GM19438 (cell line): ENCODE data around the gene FSD1.
"Not testable (repeated sequence)": the region's sequence is repeated elsewhere in the genome, so short reads cannot be mapped to it uniquely, and the experiment has no call there.

Experiments
- ATAC-seq: cut with Tn5 transposase; IDR thresholded peaks from one replicate; pipeline ENCODE4 v1.9.1; 2021; ENCODE audit warnings: low read depth; ENCODE audit not compliant: unreplicated experiment

FSD1 gene

DNA sequence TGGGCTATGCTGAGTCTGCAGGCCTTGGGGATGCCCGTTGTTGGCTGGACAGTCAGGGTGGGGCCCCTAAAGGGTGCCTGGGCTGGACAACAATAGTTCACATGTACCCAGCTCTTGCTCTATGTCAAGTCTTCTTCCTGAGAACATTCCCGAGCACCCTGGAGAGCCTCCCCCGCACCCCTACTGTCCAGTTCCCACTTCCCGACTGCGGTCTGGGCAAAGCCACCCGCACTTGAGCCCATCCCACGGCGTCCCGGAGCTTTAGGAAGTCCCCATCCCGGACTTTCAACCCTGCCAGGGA, 37.9 kb downstream of the FSD1 start:
- no peak for ATAC-seq

DNA sequence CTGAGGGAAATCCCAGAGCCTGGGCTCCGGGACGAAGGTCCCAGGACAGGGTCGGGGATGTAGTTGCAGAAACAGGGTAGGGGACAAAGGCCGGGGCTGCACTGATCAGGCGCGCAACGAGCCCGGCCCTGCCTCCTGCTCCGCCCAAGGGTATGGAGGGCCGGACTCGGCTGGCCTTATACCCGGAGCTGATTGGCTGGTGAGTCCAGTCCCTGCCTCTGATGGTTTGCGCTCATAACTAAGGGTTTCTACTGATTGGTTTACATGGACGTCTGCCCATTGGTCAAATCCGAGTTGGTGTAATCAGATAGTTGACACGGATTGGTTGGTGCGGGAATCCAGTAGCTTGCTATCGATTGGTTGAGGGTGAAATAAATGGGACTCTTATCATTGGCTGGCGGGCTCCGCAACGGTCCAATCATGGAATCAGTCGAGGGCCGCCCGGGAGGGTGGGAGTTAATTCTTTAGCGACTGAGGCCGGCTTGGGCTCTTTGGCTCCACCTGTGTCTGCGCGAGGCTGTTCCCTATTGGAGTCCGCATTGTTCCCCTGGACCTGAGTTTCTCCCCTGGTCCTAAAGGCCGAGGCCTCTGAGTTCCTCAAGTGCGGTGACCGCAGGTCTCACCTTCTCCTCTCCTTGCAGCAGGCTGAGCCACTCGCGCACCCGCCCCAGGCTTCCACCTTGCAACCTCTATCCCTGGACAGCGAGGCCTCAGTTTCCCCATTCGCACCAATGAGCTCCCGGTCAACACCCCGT, 38.4 kb downstream of the FSD1 start:
- ATAC-seq: peak; percentile 88

DNA sequence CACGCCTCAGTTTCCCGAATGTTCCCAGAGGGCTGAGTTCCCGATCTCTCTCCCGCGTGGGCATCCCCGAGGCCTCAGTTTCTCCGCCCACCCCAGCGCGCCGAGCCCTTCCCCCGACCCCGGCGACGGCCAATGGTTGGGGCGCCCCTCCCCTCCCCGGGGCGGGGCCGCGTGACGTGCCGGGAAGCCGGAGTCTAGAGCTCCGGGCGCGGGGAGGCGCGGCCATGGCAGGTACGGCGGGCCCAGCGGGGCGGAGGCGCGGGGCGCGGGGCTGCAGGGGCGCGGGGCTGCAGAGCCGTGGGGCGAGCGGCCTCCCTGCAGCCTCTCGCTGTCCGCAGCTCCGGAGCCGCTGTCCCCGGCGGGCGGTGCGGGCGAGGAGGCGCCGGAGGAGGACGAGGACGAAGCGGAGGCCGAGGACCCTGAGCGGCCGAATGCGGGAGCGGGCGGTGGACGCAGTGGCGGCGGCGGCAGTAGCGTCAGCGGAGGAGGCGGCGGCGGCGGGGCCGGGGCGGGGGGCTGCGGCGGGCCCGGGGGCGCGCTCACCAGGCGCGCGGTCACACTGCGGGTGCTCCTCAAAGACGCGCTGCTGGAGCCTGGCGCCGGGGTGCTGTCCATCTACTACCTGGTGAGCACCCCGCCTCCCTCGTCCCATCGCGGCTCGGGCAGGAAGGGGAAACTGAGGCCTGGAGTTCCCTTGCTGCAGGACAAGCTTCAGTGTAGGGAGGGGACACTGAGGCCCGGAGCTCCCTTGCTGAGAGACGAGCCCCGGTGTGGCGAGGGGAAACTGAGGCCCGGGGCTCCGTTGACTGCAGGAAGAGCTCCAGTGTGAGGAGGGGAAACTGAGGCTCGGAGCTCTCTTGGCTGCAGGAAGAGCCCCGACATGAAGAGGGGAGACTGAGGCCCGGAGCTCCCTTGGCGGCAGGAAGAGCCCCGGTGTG, 39.2 kb downstream of the FSD1 start, which contains the start of gene MPND:
TSS of gene MPND (plus strand) at position 193 of the 938 bp plus-strand sequence. CDS start at position 225, 32 bp downstream.
- peak; percentile 37 for ATAC-seq

DNA sequence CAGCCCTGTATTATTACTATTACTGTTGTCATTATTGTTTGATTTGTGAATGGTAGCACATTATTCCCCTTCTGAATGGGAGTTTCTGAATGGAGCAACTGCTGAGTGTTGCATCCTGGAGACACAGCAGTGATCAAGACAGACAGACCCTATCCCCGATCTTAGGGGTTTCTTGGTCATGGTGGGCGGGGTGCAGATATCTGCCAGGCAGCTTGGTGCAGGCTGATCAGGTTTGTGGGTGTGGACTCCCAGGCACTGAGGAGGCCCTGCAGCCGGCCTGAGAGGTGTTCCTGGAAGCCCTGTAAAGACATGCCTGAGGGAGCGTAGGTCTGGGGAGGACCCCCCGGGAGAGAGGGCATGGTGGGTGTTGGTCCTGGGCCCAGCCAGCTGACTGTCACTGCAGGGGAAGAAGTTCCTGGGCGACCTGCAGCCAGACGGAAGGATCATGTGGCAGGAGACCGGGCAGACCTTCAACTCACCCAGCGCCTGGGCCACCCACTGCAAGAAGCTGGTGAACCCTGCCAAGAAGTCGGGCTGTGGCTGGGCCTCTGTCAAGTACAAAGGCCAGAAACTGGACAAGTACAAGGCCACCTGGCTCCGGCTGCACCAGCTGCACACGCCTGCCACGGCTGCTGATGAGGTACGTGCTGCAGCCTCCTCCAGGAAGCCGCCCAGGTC, 41.1 kb downstream of the FSD1 start:
- no peak for ATAC-seq

DNA sequence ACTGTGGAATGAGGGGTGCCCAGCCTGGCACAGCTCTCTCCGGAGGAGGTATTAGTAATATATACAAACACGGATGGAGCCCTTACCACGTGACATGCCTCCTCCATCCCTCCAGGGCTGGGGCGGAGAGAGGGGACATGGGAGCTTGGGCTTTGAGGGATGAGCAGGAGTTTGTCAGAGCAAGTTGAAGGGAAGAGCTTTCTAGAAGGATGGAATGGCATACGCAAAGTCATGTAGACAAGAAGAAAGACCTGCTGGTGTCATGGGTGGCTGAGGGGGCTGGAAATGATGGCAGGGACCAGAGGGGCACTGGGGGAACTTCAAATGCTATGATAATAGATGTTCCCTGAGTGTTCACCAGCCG, 41.6 kb downstream of the FSD1 start:
- no peak for ATAC-seq

DNA sequence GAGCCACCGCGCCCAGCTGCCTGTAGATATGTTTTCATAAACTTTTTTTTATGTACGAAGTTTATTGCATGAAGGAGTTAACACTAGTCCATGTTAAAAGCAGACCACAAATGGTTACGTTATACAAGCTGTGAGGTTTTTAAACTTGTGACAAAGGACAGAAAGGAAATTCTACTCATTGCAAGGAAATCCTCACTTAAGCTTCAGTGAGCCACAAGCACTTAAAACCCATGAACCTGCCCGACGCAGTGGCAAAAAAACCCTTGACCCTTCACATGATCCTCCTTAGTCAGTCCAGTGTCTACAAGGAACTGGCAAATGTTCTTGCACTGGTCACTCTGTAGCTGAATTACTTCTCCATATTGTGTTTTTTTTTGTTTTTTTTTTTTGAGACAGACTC, 43.1 kb downstream of the FSD1 start:
- no peak for ATAC-seq

DNA sequence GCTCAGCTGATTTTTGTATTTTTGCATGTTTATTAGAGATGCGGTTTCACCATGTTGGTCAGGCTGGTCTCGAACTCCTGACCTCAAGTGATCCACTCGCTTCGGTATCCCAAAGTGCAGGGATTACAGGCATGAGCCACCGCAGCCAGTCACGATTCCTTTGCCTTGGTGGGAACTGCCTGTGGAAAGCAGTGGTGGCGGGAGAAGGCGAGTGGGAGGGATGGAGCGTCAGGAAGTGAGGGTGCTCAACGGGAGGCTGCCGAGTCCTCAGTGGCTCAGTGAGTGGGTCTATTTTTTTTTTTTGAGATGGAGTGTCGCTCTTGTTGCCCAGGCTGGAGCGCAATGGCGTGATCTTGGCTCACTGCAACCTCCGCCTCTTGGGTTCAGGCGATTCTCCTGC, 44.8 kb downstream of the FSD1 start:
- ATAC-seq: not testable (repeated sequence)

DNA sequence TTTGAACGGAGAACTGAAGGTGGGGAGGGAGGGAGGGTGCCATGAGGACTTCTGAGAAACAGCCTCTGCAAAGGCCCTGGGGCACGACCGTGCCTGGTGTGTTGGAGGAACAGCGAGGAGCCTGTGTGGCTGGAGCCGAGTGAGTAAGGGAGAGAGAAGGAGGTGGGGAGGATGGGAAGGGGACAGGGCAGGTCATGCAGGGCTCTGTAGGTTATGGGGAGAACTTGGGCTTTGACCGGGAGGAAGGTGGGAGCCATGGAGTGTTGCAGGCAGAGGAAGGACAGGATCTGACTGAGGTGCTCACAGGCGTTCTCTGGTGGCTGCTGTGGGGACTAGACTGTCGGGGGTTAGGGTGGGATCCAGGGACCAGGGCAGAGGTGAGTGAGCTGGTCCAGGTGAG, 45.7 kb downstream of the FSD1 start:
- ATAC-seq: no peak

DNA sequence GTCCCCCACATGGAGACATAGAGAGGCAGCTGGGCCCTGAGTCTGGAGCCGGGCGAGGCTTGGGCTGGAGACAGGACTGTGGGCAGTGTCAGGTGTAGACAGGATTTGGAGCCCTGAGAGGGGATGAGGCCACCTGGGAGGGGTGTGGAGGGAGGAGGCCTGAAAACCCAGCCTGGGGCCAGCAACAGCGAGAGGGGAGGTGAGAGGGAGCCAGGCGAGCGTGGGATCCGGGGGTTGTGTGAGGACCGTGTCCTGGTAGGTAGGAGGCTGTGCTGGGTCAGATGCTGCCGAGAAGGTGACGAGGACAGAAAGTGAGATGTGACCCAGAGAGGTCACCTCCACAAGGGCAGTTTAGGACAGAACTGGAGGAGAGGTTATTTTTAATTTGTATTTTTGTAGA, 46.3 kb downstream of the FSD1 start:
- ATAC-seq: no peak

DNA sequence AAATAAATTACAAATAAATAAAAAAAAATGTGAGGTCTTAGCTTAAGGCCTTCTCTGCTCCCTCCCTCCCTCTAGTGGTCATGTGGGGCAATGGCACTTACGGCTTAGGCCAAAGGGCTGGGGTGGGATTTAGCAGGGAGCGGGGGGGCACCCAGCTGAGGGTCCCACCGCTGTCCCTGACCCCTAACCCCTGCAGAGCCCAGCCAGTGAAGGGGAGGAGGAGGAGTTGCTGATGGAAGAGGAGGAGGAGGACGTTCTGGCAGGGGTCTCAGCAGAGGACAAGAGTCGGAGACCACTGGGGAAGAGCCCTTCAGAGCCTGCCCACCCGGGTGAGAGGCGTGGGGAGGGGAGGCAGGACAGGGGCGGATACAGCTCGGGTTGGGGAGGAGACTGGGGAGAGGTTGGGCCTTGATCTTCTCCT, 48.3 kb downstream of the FSD1 start:
- ATAC-seq: no peak

DNA sequence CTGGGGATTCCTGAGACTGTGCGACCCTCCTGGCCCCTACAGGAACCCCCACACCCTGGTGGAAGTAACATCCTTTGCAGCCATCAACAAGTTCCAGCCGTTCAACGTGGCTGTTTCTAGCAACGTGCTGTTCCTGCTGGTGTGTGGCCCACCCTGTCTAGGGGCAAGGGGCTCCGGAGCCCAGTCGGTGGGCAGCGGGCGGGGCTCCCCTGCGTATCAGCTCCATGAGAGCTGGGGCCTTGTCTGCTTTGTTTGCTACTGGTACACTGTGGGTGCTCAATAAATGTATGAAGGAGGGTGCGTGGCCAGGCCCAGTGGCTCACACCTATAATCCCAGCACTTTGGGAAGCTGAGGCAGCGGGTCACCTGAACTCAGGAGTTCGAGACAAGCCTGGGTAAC, 49.9 kb downstream of the FSD1 start:
- no peak for ATAC-seq

DNA sequence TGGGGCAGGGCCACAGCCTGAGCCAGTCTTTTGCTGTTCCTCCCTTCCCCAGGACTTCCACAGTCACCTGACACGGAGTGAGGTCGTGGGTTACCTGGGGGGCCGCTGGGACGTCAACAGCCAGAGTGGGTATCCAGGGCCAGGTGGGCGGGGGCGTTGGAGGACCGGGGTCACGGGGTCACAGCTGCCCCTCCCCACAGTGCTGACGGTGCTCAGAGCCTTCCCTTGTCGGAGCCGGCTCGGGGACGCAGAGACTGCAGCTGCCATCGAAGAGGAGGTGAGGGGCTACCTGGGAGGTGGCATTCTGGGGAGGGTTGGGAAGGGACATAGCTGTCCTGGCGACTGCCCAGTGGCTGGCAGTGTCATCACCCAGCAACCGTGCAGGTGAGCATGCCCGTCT, 50.5 kb downstream of the FSD1 start:
- no peak for ATAC-seq

DNA sequence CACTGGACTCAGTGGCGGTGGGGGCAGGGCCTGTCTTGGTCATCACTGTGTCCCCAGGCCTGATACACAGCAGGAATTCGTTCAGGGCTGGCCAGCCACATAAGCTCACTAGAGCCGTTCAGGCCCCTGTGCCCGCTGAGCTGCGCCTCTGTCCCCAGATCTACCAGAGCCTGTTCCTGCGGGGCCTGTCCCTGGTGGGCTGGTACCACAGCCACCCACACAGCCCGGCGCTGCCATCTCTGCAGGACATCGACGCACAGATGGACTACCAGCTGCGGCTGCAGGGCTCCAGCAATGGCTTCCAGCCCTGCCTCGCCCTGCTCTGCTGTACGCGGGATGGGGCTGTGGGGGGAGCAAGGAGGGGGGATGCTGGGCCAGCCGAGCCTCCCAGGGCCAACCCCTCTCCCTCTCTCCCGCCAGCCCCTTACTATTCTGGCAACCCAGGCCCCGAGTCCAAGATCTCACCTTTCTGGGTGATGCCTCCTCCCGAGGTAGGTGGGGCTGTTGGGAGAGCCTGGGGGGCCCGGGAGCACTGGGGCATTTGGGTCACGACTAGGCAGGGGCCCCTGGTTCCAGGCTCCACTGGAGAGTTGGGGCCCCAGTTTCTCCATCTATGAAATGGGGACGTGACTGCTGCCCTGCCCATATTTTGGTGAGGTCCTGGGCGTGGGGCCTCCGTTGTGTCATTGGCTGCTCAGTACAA, 52.8 kb downstream of the FSD1 start:
- no peak for ATAC-seq

DNA sequence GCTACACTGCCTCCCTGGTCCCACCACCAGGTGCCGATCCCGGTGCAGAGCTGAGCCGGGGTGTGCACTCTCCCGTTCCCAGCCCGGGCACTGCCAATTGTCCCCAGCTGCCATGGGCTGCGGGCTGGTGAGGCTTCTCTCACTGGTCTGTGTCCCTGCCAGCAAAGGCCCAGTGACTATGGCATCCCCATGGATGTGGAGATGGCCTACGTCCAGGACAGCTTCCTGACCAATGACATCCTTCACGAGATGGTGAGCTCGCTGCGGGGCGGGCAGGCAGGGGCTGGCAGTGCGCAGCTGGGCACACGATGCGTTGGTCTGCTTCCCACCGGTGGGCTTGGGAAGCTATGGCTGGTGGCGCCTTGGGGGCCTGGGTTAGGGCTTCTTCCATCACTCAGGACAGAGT, 53.5 kb downstream of the FSD1 start:
- ATAC-seq: no peak

DNA sequence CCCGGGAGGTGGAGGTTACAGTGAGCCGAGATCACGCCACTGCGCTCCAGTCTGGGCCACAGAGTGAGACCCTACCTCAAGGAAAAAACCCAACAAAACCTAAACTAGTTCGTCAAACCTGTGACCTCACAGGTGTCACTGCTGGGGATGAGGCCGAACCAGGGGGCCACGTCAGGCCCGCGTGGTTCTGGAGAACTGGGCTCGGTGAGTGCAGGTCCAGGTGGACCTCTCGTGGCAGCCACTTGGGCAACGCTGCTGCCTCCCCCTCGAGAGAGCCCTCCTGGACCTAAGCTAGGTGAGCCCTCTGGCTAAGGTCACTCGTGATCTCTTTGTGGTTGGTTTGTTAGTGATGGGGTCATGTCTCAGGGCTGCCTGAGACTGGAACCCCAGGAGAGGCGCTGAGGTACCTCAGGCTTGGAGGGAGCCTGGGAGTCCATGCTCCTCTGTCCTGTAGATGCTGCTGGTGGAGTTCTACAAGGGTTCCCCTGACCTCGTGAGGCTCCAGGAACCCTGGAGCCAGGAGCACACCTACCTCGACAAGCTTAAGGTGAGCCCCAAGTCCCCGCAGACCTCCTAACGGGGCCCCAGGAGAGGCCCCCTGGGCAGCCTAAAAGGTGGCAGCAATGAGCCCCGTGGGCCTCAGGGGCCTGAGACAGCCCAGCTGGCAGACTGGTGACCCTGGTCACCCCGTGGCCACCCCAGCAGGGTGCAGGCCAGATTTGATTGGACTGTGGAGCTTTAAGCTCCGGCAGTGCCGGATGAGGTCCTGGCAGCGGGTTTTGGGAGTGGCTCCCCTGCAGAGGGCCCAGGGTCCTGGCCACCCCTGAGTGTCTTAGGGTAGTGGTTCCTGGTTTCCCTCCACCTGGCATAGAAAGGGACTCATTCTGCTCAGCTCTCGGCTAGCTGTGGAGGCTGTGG, 54.6 kb downstream of the FSD1 start:
- no peak for ATAC-seq

DNA sequence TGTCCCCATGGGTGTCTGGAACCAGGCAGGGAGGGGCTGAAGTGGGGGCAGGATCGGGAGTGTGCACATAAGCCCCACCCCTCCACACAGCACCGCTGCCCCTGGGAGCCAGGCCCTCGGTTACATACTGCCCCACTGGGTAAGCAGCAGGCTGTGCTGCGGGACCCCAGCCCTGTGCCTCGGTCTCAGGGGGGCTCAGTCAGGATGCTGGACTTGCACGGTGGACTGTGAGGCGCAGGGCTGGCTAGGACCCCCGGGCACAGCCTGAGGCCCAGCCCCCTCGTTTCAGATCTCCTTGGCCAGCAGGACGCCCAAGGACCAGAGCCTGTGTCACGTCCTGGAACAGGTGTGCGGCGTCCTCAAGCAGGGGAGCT, 55.2 kb downstream of the FSD1 start:
- no peak for ATAC-seq

DNA sequence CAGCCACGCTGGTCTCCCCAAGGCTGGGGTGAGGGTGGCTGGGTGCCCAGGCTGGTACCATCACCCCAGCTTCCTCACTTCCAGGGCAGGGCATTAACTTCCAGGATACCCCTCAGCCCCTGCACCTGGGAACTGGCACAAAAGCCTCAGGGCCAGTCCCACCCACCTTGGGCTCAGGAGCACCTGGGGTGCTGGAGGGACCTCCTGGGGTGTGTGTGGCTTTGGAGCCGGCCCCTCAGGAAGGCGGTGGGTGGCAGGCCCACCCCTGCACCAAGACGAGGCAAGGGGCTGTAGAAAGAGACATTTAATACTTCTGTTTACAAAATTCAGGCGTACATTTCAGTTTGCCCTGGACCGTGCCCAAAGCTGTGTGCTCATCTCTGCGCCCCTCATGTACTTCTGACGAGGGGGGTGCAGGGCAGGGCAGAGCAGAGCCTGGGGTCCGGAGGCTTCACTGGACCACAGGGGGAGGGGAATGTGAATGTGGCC, 55.7 kb downstream of the FSD1 start:
- ATAC-seq: no peak

DNA sequence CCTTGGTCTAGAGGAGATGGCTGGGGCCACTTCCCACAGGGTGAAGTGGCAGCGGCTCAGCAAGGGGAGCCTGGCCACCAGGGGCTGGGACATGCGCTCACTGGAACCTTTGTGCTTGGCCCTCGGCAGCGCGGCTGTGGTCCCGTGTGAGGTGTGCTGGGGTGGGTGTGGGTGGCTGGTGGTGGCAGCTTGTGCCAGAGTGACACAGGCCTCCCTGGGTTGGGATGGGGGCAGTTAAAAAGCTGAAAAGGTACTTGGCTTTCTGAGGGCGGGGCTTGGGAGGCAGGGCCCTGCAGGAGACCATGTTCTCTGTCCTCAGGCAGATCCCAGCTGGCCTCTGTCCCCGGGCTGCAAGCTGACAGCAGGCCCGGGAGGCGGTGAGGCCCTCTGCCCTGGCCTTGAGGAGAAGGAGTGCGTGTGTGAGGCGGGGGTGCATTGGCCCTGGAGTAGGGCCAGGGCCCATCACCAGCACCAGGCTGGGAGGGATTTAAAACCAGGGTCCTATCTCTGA, 56.3 kb downstream of the FSD1 start:
- no peak for ATAC-seq
